Astrocyte of the cerebellum (primary cell): ENCODE measurements around the gene SLX4IP.

ENCODE experiments used
- DNase-seq: peaks from one replicate; pipeline ENCODE4 v3.0.0-alpha.2; 2011; ENCODE audit warnings: low read depth
- H3K4me3 ChIP-seq: 2 replicates; pipeline ENCODE4 v1.5.1; 2011; ENCODE audit warnings: mild to moderate bottlenecking, low read depth, low read length, moderate library complexity
- in situ Hi-C: cut with HindIII; loops from 2 replicates; pipeline ENCODE4 v1.10.0; 2017; ENCODE audit warnings: low sequenced_read_pairs
- TF ChIP-seq, protein P1 (sequence below): IDR thresholded peaks from 2 replicates; pipeline ENCODE4 v1.5.1; 2012; ENCODE audit warnings: low read length, low read depth, moderate library complexity, mild to moderate bottlenecking; ENCODE audit errors: missing control alignments

The SLX4IP gene

GRCh38 chr20:10496465-10496864 lies 61.4 kb downstream of the SLX4IP start:
- TF ChIP-seq, protein P1, sequence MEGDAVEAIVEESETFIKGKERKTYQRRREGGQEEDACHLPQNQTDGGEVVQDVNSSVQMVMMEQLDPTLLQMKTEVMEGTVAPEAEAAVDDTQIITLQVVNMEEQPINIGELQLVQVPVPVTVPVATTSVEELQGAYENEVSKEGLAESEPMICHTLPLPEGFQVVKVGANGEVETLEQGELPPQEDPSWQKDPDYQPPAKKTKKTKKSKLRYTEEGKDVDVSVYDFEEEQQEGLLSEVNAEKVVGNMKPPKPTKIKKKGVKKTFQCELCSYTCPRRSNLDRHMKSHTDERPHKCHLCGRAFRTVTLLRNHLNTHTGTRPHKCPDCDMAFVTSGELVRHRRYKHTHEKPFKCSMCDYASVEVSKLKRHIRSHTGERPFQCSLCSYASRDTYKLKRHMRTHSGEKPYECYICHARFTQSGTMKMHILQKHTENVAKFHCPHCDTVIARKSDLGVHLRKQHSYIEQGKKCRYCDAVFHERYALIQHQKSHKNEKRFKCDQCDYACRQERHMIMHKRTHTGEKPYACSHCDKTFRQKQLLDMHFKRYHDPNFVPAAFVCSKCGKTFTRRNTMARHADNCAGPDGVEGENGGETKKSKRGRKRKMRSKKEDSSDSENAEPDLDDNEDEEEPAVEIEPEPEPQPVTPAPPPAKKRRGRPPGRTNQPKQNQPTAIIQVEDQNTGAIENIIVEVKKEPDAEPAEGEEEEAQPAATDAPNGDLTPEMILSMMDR: no peak
- DNase-seq: no peak
- no peak overlapping the region for H3K4me3 ChIP-seq
- in situ Hi-C loops: no loop called here

GRCh38 chr20:10497283-10497682 lies 62.2 kb downstream of the SLX4IP start:
- TF ChIP-seq, protein P1: no peak
- no peak for DNase-seq
- in situ Hi-C loops: no loop called here
- no peak overlapping the region for H3K4me3 ChIP-seq

DNA sequence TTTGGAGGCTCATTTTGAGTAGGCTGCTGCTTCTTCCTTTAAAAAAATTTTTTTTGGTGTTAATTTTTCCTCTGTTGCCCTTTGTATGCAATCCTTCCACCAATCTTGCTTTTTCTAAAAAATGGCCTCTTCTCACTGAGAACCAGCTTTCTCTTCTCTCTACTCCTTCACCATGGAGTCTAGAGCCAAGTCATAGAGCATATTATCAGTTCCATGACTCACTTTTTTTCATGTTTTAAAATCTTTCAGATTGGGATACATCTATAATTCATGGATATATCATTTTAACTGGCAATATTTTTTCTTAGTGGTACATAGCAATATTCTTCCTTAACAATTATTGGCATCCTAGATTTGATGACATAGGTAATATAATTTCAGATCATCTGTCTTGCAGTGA lies 62.7 kb downstream of the SLX4IP start:
- TF ChIP-seq, protein P1: no peak
- no peak for DNase-seq
- in situ Hi-C loops: no loop called here
- no peak overlapping the region for H3K4me3 ChIP-seq

DNA sequence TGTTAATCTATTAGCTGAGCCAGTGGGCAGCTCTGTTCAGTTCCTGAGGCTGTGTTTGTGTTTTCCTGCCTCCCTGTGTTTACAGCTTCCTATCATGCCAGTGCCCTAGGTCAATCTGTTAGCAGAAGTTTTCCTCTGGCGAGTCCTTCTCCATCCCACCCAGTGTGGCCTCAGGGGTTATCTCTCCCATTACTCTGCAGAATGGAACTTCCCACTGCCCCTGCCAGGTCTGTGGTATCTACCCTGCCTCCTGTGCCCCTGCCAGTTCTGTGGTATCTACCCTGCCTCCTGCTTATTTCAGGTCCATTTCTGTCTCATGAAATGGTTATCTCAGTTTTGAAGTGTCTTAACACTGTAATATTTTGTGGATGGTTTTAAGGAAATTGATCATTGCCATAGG lies 63.1 kb downstream of the SLX4IP start:
- H3K4me3 ChIP-seq: no peak overlapping the region
- in situ Hi-C loops: no loop called here
- TF ChIP-seq, protein P1: no peak
- DNase-seq: no peak

- in situ Hi-C loops: no loop called here
- peak overlapping the region; percentile 25 for H3K4me3 ChIP-seq
- no peak for DNase-seq
- TF ChIP-seq, protein P1: no peak
These were observed 66.3 kb downstream of the SLX4IP start for GRCh38 chr20:10501402-10501801.

DNA sequence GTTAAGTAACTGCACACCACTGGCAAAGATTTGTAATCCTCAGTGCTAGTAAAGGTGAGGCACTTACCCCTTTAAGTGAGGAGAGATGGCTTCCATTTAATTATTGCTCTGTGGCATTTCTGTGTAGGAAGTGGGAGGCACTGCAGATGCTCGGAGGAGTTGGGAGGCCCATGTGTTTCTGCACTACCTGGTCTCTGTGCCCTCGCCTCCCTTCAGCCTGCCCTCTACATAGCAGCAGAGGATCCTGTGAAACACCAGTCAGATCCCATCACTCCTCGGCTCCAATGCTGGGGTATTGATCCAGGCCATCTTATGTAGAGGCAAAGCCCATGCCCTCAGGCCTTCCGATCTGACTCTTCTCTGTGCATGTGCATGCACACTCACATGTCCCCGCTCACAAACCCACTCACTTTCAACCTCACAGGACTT lies 67.0 kb downstream of the SLX4IP start:
- peak overlapping the region; percentile 25 for H3K4me3 ChIP-seq
- TF ChIP-seq, protein P1: no peak
- DNase-seq: no peak
- in situ Hi-C loops: no loop called here

DNA sequence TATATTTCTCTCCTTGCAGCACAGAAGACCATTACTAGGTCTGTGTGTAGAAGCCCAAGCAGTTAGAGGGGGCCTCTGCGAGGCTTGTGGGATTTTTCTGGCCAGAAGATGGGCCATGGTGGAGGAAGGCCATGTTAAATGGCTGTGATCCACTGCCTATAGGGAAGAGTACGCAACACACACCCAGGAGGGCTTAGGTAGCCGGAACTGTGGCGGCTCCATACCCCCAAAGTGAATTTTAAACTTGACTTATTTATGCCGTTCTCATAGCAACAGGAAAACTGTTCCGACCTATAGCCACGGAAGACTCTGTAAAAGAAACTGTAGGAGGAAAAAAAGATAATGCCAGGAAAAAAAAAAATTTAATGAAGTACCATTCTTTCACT lies 69.5 kb downstream of the SLX4IP start:
- H3K4me3 ChIP-seq: no peak overlapping the region
- DNase-seq: no peak
- in situ Hi-C loops: no loop called here
- TF ChIP-seq, protein P1: no peak
